GM18909 (cell line): ENCODE measurements around the gene MYO7B.

Source experiments
- ATAC-seq: cut with Tn5 transposase; IDR thresholded peaks from one replicate; pipeline ENCODE4 v1.9.1; 2021; ENCODE audit warnings: mild to moderate bottlenecking; ENCODE audit not compliant: unreplicated experiment, poor library complexity

Gene MYO7B

DNA sequence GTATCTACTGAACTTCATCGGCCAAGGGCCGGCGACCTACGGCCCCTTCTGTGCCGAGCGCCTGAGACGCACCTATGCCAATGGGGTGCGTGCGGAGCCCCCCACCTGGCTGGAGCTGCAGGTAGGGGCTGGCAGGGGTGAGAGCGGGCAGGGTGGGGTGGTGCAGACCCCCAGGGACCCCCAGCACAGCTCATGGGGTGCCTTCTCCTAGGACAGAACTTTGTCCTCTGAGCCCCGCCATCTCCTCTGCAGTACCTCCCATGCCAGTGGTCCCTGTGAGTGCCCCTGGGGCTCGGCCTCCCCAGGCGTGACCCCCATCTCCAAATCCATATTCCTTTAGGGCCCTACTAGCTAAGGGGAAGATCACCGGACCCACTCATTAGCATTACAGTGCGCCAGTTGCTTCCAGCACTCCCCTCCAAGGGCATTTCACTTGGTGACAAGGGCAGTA, 86.5 kb downstream of the MYO7B start:
- no peak for ATAC-seq

GRCh38 chr2:127622561-127623387, 87.3 kb downstream of the MYO7B start:
- no peak for ATAC-seq

GRCh38 chr2:127623388-127624319, 88.2 kb downstream of the MYO7B start:
- ATAC-seq: no peak

DNA sequence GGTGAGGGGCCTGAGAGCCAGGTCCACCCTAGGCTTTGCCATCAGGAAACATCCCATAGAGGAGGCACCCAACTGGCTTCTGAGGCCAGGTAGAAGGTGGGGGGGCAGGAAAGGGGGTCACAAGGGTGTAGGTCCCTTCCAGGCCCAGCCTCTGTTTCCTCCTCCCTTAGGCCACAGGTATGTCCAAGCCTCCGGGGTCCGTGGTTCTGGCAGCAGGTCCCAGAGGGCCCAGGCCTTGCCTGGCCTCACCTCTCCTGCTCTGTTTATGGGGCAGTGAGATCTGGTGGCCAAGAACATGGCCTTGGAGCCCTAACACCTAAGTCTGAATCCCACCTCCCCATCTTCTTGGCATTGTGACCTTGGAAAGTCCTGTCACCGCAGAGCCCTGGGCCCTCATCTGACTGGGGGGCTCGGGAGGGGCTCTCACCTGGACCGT, 88.9 kb downstream of the MYO7B start:
- ATAC-seq: no peak

DNA sequence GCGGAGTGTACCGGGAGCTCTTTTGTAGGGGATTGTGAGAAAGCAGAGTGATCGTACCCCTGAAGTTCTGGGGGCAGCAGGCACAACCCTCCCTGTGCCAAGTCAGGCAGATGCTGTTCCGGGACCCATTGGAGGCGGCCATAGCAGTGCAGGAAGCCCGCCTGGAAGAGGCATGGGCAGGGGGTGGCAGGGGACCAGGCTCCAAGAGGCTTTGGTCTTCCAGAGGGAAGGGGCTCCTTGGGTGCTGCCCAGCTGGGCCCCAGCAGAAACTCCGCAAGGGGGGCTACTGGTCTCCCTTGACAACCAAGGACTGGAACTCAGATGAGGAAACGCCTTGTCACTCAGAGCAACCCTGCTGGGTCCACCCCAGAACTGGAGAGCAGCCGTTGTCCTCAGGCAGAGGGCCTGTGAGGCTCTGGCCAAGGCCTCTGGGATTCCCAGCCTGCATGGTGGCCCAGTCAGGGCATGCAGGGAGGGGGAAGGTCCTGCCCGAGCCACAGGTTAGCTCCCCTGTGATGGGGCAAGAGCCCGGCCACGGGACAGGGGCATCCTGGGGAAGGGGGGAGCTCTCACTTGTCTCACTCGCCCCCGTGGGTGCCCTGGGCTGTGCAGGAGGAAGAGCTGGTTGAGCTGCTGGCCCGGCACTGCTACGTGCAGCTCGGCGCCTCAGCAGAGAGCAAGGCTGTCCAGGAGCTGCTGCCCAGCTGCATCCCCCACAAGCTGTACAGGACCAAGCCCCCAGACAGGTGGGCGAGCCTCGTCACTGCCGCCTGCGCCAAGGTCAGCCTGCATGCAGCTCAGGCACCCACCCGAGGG, 89.5 kb downstream of the MYO7B start:
- no peak for ATAC-seq

DNA sequence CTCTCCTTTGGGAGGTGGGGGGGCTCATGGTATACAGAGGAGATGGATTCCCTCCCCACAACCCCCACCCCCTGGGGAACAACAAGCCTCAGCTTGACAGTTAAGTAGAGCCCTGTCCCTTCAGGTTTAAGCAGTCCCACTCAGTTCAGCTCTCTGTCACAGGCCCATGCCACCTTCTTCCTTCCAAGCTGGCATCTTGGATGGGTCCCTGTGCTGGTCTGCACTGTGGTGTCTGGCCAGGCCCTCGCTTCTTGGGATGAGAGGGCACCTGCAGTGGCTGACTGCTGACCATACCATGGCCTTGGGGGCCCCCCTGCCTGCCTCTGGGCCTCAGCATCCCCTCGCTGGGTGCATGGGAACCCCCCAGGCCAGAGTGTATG, 90.1 kb downstream of the MYO7B start:
- ATAC-seq: no peak

- no peak for ATAC-seq
Measured at GRCh38 chr2:127626175-127626574, 90.7 kb downstream of the MYO7B start.

DNA sequence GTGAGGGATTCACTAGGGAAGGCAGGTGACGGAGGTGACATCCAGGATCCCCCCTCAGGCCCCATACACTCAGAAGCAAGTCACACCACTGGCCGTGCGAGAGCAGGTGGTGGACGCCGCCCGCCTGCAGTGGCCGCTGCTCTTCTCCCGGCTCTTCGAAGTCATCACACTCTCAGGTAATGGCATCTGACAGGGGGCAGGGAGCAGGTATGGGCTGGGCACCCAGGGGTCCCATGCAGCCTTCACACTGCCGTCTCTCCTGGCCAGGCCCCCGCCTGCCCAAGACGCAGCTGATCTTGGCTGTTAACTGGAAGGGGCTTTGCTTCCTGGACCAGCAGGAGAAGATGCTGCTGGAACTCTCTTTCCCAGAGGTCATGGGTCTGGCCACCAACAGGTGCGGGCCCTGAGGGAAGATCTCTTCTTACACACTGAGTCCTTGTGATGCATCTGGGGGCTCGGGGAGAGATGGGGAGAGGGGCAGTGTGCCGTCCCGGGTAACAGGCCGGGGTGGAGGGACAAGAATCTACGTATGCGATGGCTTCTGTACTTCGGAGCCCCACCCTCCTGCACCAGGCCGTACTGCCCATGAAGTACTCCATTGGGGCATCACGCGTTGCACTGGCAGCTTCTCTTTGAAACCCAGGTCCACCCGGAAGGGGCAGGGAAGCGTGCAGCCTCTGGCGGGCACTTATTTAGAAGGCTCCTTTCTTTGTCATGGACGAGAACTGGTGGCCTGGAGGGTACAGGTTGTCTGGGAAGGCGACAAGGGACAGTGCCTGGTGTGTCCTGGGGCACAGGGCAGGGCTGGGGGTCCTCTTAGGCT, 91.6 kb downstream of the MYO7B start:
- ATAC-seq: no peak

- ATAC-seq: no peak
Measured at GRCh38 chr2:127627740-127628571, 92.5 kb downstream of the MYO7B start.

DNA sequence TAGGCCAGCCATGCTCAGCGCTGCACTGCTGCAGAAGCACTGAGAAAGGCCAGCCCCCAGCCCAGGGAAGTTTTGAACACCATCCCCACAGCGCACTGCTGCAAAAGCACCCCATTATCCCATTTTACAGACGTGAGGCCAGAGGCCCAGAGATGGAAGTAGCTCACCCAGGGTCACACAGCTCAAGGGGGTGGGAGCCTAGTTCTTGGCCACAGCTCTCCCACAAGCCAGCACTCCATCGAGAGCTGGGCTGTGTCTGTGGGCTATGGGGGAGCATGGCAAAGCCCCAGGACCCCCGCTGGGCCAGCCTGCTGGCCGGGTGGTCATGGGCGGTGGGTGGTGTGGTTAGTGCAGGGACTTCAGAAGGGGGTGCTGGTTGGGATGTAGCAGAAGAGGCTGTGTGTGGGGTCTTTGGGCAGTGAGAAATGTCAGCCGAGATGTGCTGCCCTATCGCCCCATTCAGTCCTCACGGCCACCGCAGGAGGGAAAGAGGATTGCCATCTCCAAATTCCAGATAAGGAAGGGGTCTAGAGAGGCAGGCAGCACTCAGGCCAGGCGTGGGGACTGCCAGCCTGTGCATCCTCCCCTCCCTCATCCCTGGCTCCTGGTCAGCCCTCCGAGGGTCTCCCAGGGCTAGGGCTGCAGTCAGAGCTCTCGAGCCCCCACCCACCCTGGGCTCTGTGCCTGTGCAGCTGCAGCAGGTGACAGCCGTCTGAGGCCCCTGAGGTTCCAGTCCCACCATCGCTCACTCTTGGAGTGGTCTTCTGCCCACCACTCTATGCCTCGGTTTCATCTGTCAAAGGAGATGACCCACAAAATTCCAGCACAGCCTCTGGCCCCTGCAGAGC, 93.5 kb downstream of the MYO7B start:
- ATAC-seq: no peak

DNA sequence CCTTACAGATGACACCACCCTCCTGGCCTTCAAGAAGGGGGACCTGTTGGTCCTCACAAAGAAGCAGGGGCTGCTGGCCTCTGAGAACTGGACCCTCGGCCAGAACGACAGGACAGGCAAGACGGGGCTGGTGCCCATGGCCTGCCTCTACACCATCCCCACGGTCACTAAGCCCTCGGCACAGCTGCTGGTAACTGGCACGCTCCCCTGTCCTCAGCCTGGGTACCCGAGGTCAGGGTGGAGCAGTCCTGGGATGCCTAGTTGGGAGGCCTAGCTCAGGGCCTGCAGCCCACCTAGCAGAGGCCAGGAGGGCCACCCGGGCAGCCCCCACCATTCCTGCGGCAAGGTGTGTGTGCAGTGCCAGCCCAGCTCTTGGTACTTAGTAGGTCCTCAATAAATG, 94.2 kb downstream of the MYO7B start:
- no peak for ATAC-seq

GRCh38 chr2:127630096-127630863, 94.8 kb downstream of the MYO7B start:
- no peak for ATAC-seq

GRCh38 chr2:127630864-127631540, 95.5 kb downstream of the MYO7B start:
- no peak for ATAC-seq

DNA sequence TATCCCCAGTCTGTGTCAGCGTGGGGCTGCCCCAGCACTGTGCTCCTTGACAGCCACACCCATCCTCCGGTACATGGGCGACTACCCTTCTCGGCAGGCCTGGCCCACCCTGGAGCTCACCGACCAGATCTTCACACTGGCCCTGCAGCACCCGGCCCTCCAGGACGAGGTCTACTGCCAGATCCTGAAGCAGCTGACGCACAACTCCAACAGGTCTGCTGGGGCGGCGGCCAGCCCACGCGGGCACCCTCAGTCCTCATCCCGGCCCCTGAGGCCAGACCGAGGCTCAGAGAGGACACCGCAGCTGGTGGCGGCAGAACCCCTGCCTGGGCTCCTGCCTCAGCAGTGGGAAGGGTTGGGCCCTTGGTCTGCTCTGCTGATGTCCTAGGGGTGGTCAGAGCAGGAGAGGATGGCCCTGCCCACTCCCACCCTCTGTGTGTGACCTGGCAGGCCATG, 96.1 kb downstream of the MYO7B start:
- no peak for ATAC-seq

DNA sequence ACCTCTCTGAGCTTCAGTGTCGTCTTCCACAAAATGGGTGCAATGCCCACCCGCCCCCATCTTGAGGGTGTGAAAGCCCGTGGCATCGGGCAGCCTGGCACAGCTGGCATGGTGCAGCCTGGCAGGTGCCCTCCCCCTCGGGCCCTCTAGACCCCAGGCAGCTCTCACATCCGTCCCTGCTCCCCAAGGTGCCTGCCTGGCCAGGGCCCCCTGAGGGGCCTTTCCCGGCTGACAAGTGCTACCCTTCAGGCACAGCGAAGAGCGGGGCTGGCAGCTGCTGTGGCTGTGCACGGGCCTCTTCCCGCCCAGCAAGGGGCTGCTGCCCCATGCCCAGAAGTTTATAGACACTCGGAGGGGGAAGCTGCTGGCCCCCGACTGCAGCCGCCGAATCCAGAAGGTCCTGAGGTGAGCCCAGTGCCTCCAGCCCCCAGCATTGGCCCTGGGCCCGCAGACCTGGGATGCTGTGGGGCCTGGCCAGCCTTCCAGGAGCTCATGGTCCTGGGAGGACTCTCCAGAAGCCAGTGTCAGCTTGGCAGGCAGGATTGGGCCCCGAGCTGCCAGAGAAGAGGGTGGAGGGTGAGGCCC, 96.6 kb downstream of the MYO7B start:
- ATAC-seq: no peak
